ENCODE measurements around the gene CLCNKA.
"Not testable (repeated sequence)": the region's sequence is repeated elsewhere in the genome, so short reads cannot be mapped to it uniquely, and the experiment has no call there.

DNA sequence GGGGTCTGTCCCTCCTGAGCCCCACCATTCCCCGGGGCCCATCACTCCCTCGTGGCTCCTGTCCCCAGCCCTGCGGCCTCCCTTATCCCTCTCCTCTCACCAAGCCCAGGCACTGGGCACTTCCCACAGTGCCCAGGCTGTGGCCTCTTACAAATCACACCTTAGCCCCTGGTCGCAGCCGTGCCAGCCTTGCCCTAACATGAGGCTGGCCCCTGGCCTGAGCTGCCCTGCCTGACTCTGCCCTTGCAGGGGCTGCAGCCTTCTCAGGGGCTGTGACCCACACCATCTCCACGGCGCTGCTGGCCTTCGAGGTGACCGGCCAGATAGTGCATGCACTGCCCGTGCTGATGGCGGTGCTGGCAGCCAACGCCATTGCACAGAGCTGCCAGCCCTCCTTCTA, 30.1 kb downstream of the CLCNKA start:
- TF ChIP-seq, protein P1, sequence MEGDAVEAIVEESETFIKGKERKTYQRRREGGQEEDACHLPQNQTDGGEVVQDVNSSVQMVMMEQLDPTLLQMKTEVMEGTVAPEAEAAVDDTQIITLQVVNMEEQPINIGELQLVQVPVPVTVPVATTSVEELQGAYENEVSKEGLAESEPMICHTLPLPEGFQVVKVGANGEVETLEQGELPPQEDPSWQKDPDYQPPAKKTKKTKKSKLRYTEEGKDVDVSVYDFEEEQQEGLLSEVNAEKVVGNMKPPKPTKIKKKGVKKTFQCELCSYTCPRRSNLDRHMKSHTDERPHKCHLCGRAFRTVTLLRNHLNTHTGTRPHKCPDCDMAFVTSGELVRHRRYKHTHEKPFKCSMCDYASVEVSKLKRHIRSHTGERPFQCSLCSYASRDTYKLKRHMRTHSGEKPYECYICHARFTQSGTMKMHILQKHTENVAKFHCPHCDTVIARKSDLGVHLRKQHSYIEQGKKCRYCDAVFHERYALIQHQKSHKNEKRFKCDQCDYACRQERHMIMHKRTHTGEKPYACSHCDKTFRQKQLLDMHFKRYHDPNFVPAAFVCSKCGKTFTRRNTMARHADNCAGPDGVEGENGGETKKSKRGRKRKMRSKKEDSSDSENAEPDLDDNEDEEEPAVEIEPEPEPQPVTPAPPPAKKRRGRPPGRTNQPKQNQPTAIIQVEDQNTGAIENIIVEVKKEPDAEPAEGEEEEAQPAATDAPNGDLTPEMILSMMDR (conservative IDR thresholded peaks at IDR 0.05) = not testable (repeated sequence)
- not testable (repeated sequence) for TF ChIP-seq EZH2 (IDR thresholded peaks at IDR 0.05; ENCODE audit: low read depth)
